HepG2 (cell line): Measurements from ENCODE around the gene SLFN14. TPM values are rescaled to one million over a fixed set of nuclear protein-coding genes. Genes with fewer than 3 reads are reported as not detected.

Experiments
- BORCS8-MEF2B ChIP-seq: sonication (generic); formaldehyde crosslinking; IDR thresholded peaks from 2 replicates; pipeline ENCODE4 v1.8.0; 2022; ENCODE audit warnings: mild to moderate bottlenecking, missing genetic modification reagents
- HNRNPLL ChIP-seq: fragments of 200-400 bp; formaldehyde crosslinking; IDR thresholded peaks from 2 replicates; pipeline ENCODE4 v1.6.1; 2017; ENCODE audit warnings: mild to moderate bottlenecking, low read depth, low read length; ENCODE audit not compliant: poor library complexity, severe bottlenecking
- KLF16 ChIP-seq, 2 experiments: sonication (generic) in 1 of 2; formaldehyde crosslinking in 1 of 2; IDR thresholded peaks; 2 replicates each; pipeline versions ENCODE4 v1.6.1 to v1.8.0; 2016 to 2023; ENCODE audit warnings: missing genetic modification reagents in 2 of 2, missing compliant biosample characterization in 1 of 2
- MED13 ChIP-seq: sonication (generic); formaldehyde crosslinking; IDR thresholded peaks from 2 replicates; pipeline ENCODE4 v1.5.0; 2020; ENCODE audit warnings: missing genetic modification reagents
- NCOA5 ChIP-seq: sonication (generic); formaldehyde crosslinking; IDR thresholded peaks from 2 replicates; pipeline ENCODE4 v1.4.0; 2020; ENCODE audit warnings: missing genetic modification reagents
- NFYC ChIP-seq: IDR thresholded peaks from 2 replicates; pipeline ENCODE4 v1.6.1; 2016; ENCODE audit warnings: missing genetic modification reagents, missing compliant biosample characterization
- RBM22 ChIP-seq: fragments of 200-400 bp; formaldehyde crosslinking; optimal IDR thresholded peaks from 2 replicates; pipeline ENCODE3; 2017; ENCODE audit warnings: mild to moderate bottlenecking, low read length, moderate library complexity
- SYNCRIP ChIP-seq: fragments of 200-400 bp; formaldehyde crosslinking; IDR thresholded peaks from 2 replicates; pipeline ENCODE4 v1.6.1; 2018; ENCODE audit warnings: mild to moderate bottlenecking, low read depth, low read length; ENCODE audit not compliant: insufficient read depth
- TMF1 ChIP-seq: sonication (generic); formaldehyde crosslinking; IDR thresholded peaks from 2 replicates; pipeline ENCODE4 v1.8.1; 2022; ENCODE audit warnings: low read depth, missing genetic modification reagents
- ZBTB21 ChIP-seq: sonication (generic); formaldehyde crosslinking; IDR thresholded peaks from 2 replicates; pipeline ENCODE4 v1.4.0; 2020; ENCODE audit warnings: missing genetic modification reagents
- ZHX2 ChIP-seq, 2 experiments: sonication (generic) in 1 of 2; formaldehyde crosslinking in 1 of 2; IDR thresholded peaks; 2 replicates each; pipeline versions ENCODE4 v1.6.1 to v1.9.0; 2014 to 2022; ENCODE audit warnings: antibody characterized with exemption in 1 of 2, borderline replicate concordance in 1 of 2, inconsistent platforms in 1 of 2, low read depth in 1 of 2, missing genetic modification reagents in 1 of 2
- ZNF160 ChIP-seq: sonication (generic); formaldehyde crosslinking; IDR thresholded peaks from 2 replicates; pipeline ENCODE4 v1.8.0; 2022; ENCODE audit warnings: mild to moderate bottlenecking, inconsistent platforms, missing genetic modification reagents
- ZNF180 ChIP-seq: sonication (generic); formaldehyde crosslinking; IDR thresholded peaks from 2 replicates; pipeline ENCODE4 v1.4.0; 2020; ENCODE audit warnings: low read depth, missing genetic modification reagents, borderline replicate concordance
- ZNF207 ChIP-seq: fragments of 450-650 bp; IDR thresholded peaks from 2 replicates; pipeline ENCODE4 v1.6.1; 2016; ENCODE audit warnings: antibody characterized with exemption, borderline replicate concordance
- ZNF292 ChIP-seq: sonication (generic); formaldehyde crosslinking; IDR thresholded peaks from 2 replicates; pipeline ENCODE4 v1.8.1; 2022; ENCODE audit warnings: mild to moderate bottlenecking, low read depth, missing genetic modification reagents, borderline replicate concordance
- ZNF383 ChIP-seq: sonication (generic); formaldehyde crosslinking; IDR thresholded peaks from 2 replicates; pipeline ENCODE4 v1.4.0; 2020; ENCODE audit warnings: missing genetic modification reagents, mild to moderate bottlenecking, borderline replicate concordance
- ZNF552 ChIP-seq: sonication (generic); formaldehyde crosslinking; IDR thresholded peaks from 2 replicates; pipeline ENCODE4 v1.9.0; 2022; ENCODE audit warnings: missing genetic modification reagents, mild to moderate bottlenecking, borderline replicate concordance
- polyA plus RNA-seq, 8 experiments: library from polyadenylated mRNA; depleted of rRNA in 3 of 8; stranded (reverse) in 7 of 8; unstranded in 1 of 8; fragments of >200 nt; fragmentation: Illumina TruSeq in 4 of 8; extraction: Trizol in 4 of 8; gene quantifications; 2 replicates each; pipeline versions ENCODE4 v1.2.1 to v1.2.3, GENCODE V29; 2011 to 2016; ENCODE audit warnings: low read depth in 4 of 8, missing spikeins in 1 of 8, mixed read lengths in 1 of 8; ENCODE audit not compliant: insufficient read depth in 1 of 8
- total RNA-seq, 5 experiments: library from RNA; depleted of rRNA; stranded (reverse); fragments of >200 nt; fragmentation: Illumina TruSeq; extraction: Trizol; gene quantifications; 2 replicates each; pipeline ENCODE4 v1.2.3, GENCODE V29; 2016; ENCODE audit warnings: low read depth in 1 of 5
- TF ChIP-seq, protein P1 (sequence below), 2 experiments: fragments of 450-650 bp in 1 of 2; sonication (generic) in 1 of 2; formaldehyde crosslinking; IDR thresholded peaks; 2 replicates each; pipeline versions ENCODE4 v1.5.0 to v1.8.0; 2020 to 2022; ENCODE audit warnings: mild to moderate bottlenecking in 1 of 2, missing genetic modification reagents in 1 of 2
- TF ChIP-seq, protein P2 (sequence below): sonication (generic); formaldehyde crosslinking; IDR thresholded peaks from 2 replicates; pipeline ENCODE4 v1.5.0; 2020; ENCODE audit warnings: mild to moderate bottlenecking, missing genetic modification reagents

Gene SLFN14
- total and polyA plus RNA-seq, 2 of the 13 experiments (the other 11 are each of a cell fraction or from before 2014, with no cell fraction given): not detected

GRCh38 chr17:35578197-35578928 is 17.7 kb upstream of the SLFN14 start, which contains the start of gene PEX12 (continued):
- peak; percentile 62 for TF ChIP-seq HNRNPLL
- TF ChIP-seq MED13 (CRISPR knock-in tag): no peak
- no peak for TF ChIP-seq ZNF383
- TF ChIP-seq BORCS8-MEF2B (CRISPR knock-in tag): peak; percentile 53; the same call in 1 of the 2 replicates
- peak; percentile 94 for TF ChIP-seq ZBTB21
- TF ChIP-seq ZNF180 (CRISPR knock-in tag): no peak
- no peak for TF ChIP-seq ZNF160
- no peak for TF ChIP-seq ZNF207
- peak in 1 of 2 experiments; percentile 64; a peak in 1 of 4 replicates for TF ChIP-seq KLF16 (CRISPR knock-in tag; IDR thresholded peaks at IDR 0.05)
- TF ChIP-seq ZNF292 (CRISPR knock-in tag): peak; percentile 70; the same call in 1 of the 2 replicates
- TF ChIP-seq, protein P1, sequence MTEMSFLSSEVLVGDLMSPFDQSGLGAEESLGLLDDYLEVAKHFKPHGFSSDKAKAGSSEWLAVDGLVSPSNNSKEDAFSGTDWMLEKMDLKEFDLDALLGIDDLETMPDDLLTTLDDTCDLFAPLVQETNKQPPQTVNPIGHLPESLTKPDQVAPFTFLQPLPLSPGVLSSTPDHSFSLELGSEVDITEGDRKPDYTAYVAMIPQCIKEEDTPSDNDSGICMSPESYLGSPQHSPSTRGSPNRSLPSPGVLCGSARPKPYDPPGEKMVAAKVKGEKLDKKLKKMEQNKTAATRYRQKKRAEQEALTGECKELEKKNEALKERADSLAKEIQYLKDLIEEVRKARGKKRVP (CRISPR knock-in tag; IDR thresholded peaks at IDR 0.05): peak in 1 of 2 experiments; percentile 67; a peak in 2 of 4 replicates
- TF ChIP-seq ZNF552 (CRISPR knock-in tag): peak; percentile 82; the same call in 1 of the 2 replicates
- TF ChIP-seq TMF1 (CRISPR knock-in tag): no peak
- peak; percentile 35 for TF ChIP-seq RBM22
- TF ChIP-seq, protein P2, sequence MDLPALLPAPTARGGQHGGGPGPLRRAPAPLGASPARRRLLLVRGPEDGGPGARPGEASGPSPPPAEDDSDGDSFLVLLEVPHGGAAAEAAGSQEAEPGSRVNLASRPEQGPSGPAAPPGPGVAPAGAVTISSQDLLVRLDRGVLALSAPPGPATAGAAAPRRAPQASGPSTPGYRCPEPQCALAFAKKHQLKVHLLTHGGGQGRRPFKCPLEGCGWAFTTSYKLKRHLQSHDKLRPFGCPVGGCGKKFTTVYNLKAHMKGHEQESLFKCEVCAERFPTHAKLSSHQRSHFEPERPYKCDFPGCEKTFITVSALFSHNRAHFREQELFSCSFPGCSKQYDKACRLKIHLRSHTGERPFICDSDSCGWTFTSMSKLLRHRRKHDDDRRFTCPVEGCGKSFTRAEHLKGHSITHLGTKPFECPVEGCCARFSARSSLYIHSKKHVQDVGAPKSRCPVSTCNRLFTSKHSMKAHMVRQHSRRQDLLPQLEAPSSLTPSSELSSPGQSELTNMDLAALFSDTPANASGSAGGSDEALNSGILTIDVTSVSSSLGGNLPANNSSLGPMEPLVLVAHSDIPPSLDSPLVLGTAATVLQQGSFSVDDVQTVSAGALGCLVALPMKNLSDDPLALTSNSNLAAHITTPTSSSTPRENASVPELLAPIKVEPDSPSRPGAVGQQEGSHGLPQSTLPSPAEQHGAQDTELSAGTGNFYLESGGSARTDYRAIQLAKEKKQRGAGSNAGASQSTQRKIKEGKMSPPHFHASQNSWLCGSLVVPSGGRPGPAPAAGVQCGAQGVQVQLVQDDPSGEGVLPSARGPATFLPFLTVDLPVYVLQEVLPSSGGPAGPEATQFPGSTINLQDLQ (CRISPR knock-in tag): no peak; the same call in 1 of the 2 replicates
- TF ChIP-seq ZHX2 (IDR thresholded peaks at IDR 0.05; ENCODE audit: low read depth): peak; percentile 96
- no peak for TF ChIP-seq ZHX2 (CRISPR knock-in tag; IDR thresholded peaks at IDR 0.05; ENCODE audit: borderline replicate concordance)
- no peak for TF ChIP-seq SYNCRIP
- TF ChIP-seq NFYC (CRISPR knock-in tag): peak; percentile 42; the same call in 1 of the 2 replicates
- TF ChIP-seq NCOA5 (CRISPR knock-in tag): no peak
